Measurements from ENCODE around the gene C12orf54.
"Not testable (repeated sequence)": the region's sequence is repeated elsewhere in the genome, so short reads cannot be mapped to it uniquely, and the experiment has no call there.

C12orf54 gene

DNA sequence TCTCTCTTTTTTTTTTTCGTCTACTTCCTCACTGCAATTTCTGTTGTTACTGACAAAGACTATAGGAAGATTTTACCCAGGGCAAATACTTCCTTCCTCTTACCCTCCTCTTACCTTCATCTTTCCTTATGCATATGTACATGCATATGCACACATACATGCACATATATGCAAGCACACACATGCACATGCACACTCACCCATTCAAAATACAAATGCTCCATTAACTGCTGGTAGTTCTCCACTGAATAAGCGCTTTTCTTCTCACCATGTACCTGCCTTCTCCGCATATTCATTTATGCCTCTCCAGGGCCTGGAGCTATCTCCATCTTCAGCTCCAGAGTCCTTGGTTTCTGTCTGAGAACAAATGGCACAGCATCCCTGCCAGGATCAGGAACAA, 632 bp downstream of the C12orf54 start:
- no peak for DNase-seq (ENCODE audit: low read depth)
- TF ChIP-seq, protein P1, sequence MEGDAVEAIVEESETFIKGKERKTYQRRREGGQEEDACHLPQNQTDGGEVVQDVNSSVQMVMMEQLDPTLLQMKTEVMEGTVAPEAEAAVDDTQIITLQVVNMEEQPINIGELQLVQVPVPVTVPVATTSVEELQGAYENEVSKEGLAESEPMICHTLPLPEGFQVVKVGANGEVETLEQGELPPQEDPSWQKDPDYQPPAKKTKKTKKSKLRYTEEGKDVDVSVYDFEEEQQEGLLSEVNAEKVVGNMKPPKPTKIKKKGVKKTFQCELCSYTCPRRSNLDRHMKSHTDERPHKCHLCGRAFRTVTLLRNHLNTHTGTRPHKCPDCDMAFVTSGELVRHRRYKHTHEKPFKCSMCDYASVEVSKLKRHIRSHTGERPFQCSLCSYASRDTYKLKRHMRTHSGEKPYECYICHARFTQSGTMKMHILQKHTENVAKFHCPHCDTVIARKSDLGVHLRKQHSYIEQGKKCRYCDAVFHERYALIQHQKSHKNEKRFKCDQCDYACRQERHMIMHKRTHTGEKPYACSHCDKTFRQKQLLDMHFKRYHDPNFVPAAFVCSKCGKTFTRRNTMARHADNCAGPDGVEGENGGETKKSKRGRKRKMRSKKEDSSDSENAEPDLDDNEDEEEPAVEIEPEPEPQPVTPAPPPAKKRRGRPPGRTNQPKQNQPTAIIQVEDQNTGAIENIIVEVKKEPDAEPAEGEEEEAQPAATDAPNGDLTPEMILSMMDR (conservative IDR thresholded peaks at IDR 0.05; ENCODE audit: low read depth, low read length), result no peak
- H3K4me3 ChIP-seq (ENCODE audit: low read depth, low read length), result no peak overlapping the region

DNA sequence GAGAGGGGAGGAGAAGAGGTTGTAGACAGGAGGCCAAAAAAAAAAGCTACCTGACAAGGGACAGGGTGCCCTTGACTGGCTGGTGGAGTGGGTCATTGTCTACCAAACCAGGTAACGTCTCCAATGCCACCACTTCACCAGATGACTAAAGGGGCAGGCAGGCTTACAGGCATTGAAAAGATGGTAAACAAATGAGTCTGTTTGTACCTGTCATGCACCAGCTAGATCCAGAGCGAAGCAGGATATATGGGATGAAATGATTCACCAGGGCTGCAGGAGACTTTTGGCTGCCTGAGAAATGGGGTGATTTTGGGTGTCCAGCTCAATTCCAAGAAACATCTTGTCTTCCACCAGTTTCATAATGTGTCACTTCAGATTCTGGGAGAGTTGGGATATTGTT, 4.0 kb downstream of the C12orf54 start:
- H3K4me3 ChIP-seq (ENCODE audit: low read depth, low read length), result no peak overlapping the region
- TF ChIP-seq, protein P1 (conservative IDR thresholded peaks at IDR 0.05; ENCODE audit: low read depth, low read length), result no peak
- DNase-seq (ENCODE audit: low read depth), result no peak

DNA sequence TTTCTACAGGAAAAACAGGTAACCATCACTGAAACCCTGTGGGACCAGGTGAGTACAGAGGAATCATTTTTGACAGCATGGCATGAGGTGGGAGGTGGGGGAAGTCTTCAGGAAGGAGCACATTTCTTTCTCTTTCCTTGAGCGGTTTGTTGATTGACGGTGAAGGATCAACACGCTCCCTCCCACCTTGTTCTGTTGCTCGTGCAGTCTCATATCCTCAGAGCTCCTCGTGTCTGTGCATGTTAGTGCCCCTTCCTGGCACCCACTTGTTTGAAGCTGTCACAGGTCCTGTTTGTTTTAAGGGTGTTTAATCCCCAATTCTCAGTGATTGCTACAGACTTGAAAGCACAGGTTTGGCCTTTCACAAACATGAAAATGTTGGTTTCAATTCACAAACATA, 4.4 kb downstream of the C12orf54 start:
- TF ChIP-seq, protein P1 (conservative IDR thresholded peaks at IDR 0.05; ENCODE audit: low read depth, low read length), result no peak
- DNase-seq (ENCODE audit: low read depth), result no peak
- no peak overlapping the region for H3K4me3 ChIP-seq (ENCODE audit: low read depth, low read length)

DNA sequence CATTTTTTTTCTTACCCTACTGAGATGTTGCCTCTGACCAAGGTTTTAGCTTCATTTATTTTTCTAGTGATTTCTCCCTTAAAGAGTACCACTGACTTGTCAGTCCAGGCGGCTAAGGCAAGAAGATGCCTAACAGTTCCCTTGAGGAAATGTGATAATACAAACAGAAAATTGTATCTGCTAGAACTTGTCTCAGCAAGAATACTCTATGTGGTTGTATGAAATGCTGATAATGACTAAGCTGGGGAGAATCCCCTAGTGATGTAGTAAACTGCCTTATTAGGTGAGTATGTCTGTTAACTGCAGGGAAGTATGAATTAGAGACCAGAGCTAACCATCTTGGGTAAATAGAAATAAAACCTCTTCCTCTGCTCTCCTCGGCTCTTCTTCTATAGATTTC, 6.7 kb downstream of the C12orf54 start:
- no peak overlapping the region for H3K4me3 ChIP-seq (ENCODE audit: low read depth, low read length)
- DNase-seq (ENCODE audit: low read depth), result peak; percentile 20
- TF ChIP-seq, protein P1 (conservative IDR thresholded peaks at IDR 0.05; ENCODE audit: low read depth, low read length), result no peak

DNA sequence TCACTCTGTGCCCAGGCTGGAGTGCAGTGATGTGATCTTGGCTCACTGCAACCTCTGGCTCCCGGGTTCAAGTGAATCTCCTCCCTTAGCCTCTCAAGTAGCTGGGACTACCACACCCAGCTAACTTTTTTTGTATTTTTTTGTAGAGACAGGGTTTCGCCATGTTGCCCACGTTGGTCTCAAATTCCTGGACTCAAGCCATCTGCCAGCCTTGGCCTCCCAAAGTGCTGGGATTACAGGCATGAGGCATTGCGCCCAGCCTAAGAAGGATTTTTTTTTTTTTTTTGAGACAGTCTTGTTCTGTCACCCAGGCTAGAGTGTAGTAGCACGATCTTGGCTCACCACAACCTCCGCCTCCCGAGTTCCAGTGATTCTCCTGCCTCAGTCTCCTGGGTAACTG, 7.2 kb downstream of the C12orf54 start:
- not testable (repeated sequence) for H3K4me3 ChIP-seq (ENCODE audit: low read depth, low read length)

DNA sequence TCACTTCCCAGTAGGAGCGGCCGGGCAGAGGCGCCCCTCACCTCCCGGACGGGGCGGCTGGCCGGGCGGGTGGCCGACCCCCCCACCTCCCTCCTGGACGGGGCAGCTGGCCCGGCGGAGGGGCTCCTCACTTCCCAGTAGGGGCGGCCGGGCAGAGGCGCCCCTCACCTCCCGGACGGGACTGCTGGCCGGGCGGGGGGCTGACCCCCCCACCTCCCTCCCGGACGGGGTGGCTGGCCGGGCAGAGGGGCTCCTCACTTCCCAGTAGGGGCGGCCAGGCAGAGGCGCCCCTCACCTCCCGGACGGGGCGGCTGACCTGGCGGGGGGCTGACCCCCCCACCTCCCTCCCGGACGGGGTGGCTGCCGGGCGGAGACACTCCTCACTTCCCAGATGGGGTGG, 18.0 kb downstream of the C12orf54 start:
- DNase-seq (ENCODE audit: low read depth); H3K4me3 ChIP-seq (ENCODE audit: low read depth, low read length): not testable (repeated sequence)

More for the DNA sequence above, 7.2 kb downstream of the C12orf54 start:
- not testable (repeated sequence) for DNase-seq (ENCODE audit: low read depth)

DNA sequence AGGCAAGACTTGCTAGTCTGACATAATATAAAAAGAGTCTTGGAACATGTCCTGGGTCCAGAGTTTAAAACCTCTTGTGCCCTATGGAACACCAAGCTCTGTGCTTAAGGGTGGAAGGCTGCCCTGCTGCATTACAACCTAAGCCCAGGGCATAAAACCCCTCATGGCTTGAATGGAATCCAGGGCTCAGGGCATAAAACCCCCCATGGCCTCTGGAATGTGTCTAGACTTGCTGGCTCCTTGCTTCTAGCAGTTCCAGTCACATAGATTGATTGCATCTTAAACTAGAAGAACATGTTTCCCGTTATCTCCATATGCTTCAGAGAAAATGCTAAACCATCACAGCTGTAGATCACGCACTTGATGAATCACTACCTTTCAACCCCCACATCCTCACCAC, 24.5 kb downstream of the C12orf54 start:
- DNase-seq (ENCODE audit: low read depth); H3K4me3 ChIP-seq (ENCODE audit: low read depth, low read length): not testable (repeated sequence)

DNA sequence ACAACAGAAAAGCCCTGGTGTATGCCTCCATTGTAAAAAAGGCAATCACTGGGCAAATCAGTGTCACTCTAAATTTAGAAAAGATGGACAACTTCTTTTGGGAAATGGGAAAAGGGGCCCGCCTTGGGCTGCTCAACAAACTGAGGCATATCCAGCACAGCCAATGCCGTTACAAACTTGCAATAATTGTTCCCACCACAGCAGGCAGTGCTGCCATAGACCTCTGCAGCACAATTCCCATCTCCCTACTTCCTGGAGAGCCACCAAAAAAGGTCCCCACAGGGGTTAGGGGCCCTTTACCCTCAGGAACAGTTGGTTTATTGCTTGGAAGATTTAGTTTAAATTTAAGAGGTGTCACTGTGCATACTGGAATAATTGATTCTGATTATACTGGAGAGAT, 26.7 kb downstream of the C12orf54 start:
- TF ChIP-seq, protein P1 (conservative IDR thresholded peaks at IDR 0.05; ENCODE audit: low read depth, low read length), result no peak
- H3K4me3 ChIP-seq (ENCODE audit: low read depth, low read length), result no peak overlapping the region
- DNase-seq (ENCODE audit: low read depth), result no peak

DNA sequence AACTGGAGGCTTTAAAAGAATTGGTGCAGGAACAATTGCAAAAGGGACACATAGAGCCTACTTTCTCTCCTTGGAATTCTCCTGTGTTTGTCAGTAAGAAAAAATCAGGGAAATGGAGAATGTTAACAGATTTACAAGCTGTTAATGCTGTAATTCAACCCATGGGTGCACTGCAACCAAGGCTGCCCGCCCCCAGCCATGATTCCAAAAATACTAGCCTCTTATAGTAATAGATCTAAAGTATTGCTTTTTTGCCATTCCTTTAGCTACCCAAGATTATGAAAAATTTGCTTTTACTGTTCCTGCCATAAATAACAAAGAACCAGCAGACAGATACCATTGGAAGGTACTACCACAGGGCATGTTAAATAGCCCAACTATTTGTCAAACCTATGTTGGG, 27.8 kb downstream of the C12orf54 start:
- H3K4me3 ChIP-seq (ENCODE audit: low read depth, low read length), result no peak overlapping the region
- no peak for DNase-seq (ENCODE audit: low read depth)

More for the DNA sequence above, 27.8 kb downstream of the C12orf54 start:
- TF ChIP-seq, protein P1 (conservative IDR thresholded peaks at IDR 0.05; ENCODE audit: low read depth, low read length), result no peak

Data from choroid plexus epithelial cell (primary cell).